ENCODE measurements around the gene TGFBR3. TPM values are rescaled to one million over a fixed set of nuclear protein-coding genes. Genes with fewer than 3 reads are reported as not detected.

TGFBR3 gene
- total and polyA plus RNA-seq, 2 of the 8 experiments (the other 6 are each of a cell fraction or from before 2014, with no cell fraction given) = 2.0 to 6.1 TPM

- Histone ChIP-seq H3K9ac (replicated peaks in 1 of 4; ENCODE audit: extremely low read depth in 1 of 4, low read depth in 3 of 4, low read length in 3 of 4) (no peak overlapping the region), H3K79me2 (ENCODE audit: control insufficient read depth in 1 of 2, insufficient read depth in 2 of 2, low read length in 2 of 2) (no peaks in the 10 kb centered on the region), H2BK12ac (ENCODE audit: low read depth, low read length) (no peak overlapping the region), H3K4me2 (ENCODE audit: insufficient read depth in 1 of 2, low read depth in 2 of 2, low read length in 2 of 2) (no peak overlapping the region), H4K5ac (ENCODE audit: insufficient read length, low read depth, low read length) (no peak overlapping the region), H3K23ac (ENCODE audit: insufficient read length) (no peak overlapping the region), H4K8ac (ENCODE audit: extremely low read depth, insufficient read depth, low read length) (no peak overlapping the region), H3K4me3 (ENCODE audit: extremely low read depth in 1 of 4, insufficient read depth in 2 of 4, low read depth in 3 of 4, low read length in 4 of 4) (no peak overlapping the region), H2BK120ac (replicated peaks; ENCODE audit: low read depth, low read length) (no peak overlapping the region), H3K36me3 (ENCODE audit: control insufficient read depth in 2 of 4, insufficient read depth in 4 of 4, low read length in 3 of 4) (no peaks in the 10 kb centered on the region), H3K14ac (ENCODE audit: insufficient read length) (no peak overlapping the region), H3K27me3 (replicated peaks in 1 of 4; ENCODE audit: control insufficient read depth in 3 of 4, extremely low read depth in 1 of 4, insufficient read depth in 3 of 4, low read length in 3 of 4) (no peaks in the 10 kb centered on the region), H4K91ac (replicated peaks; ENCODE audit: insufficient read length, low read length) (no peak overlapping the region), H2AK5ac (ENCODE audit: low read depth, low read length) (no peak overlapping the region), H3K4ac (replicated peaks; ENCODE audit: insufficient read length, low read depth, low read length) (no peak overlapping the region), H3K4me1 (replicated peaks in 1 of 4; ENCODE audit: control insufficient read depth in 3 of 4, insufficient read depth in 4 of 4, low read length in 3 of 4) (no peaks in the 10 kb centered on the region; a peak in 1 of 7 replicates), H3K18ac (ENCODE audit: extremely low read depth, low read length) (no peak overlapping the region), H4K20me1 (replicated peaks in 1 of 2; ENCODE audit: control insufficient read depth in 1 of 2, insufficient read depth in 2 of 2, low read length in 2 of 2) (no peaks in the 10 kb centered on the region), H3K23me2 (ENCODE audit: low read depth, low read length) (peaks cover 1% of the 10 kb centered on the region; the same call in 1 of the 2 replicates), H2BK15ac (ENCODE audit: low read length) (no peak overlapping the region), H2BK5ac (ENCODE audit: low read depth, low read length) (no peak overlapping the region), H2AFZ (ENCODE audit: low read length) (no peak overlapping the region), H3K9me3 (ENCODE audit: insufficient read depth in 2 of 2, low read depth in 1 of 2, low read length in 1 of 2) (no peaks in the 10 kb centered on the region), H3K56ac (replicated peaks; ENCODE audit: insufficient read length, low read depth, low read length) (no peak overlapping the region), H3K79me1 (ENCODE audit: low read depth, low read length) (no peaks in the 10 kb centered on the region), H3K27ac (ENCODE audit: low read depth, low read length) (no peak overlapping the region), H2BK20ac (ENCODE audit: low read length) (no peak overlapping the region)
- DNase-seq (ENCODE audit: low read depth in 1 of 2, low spot score in 2 of 2) (no peak), FAIRE-seq (no peak)
- POLR2A ChIA-PET (ENCODE audit: partially characterized antibody) = no interaction called here
- 88% methylated on average over 3 of the region's 3 CpGs; no CpG with 5 or more reads in 1 of the 2 experiments for WGBS, 2 experiments (ENCODE audit: extremely low coverage in 1 of 2, insufficient coverage in 1 of 2, insufficient read length in 1 of 2, insufficient replicate concordance in 2 of 2, low coverage in 1 of 2, low lambda C conversion rate in 2 of 2, missing lambda C conversion rate in 1 of 2)
- CTCF ChIA-PET (ENCODE audit: partially characterized antibody) = interaction anchor here (1.0 to 1.9 kb wide), 6 partner anchors 10 to 189 kb away, joined by 3 to 9 read pairs (median 4); no protein-coding TSS in a partner anchor
- TF ChIP-seq KDM1A (IDR thresholded peaks at IDR 0.05; ENCODE audit: borderline replicate concordance, low read length) = no peak
- no peak for TF ChIP-seq SIX5 (IDR thresholded peaks at IDR 0.05; ENCODE audit: low read depth, low read length)
- no peak for TF ChIP-seq USF2 (IDR thresholded peaks at IDR 0.05; ENCODE audit: low read length)
- TF ChIP-seq ATF2 (IDR thresholded peaks at IDR 0.05; ENCODE audit: low read length) = no peak
- no peak for TF ChIP-seq CHD2 (IDR thresholded peaks at IDR 0.05; ENCODE audit: low read length)
- TF ChIP-seq ATF3 (IDR thresholded peaks at IDR 0.05; ENCODE audit: insufficient read depth, low read depth, low read length) = no peak
- TF ChIP-seq SP2 (IDR thresholded peaks at IDR 0.05; ENCODE audit: low read length) = no peak
- no peak for TF ChIP-seq EP300 (IDR thresholded peaks at IDR 0.05; ENCODE audit: borderline replicate concordance in 1 of 2, low read depth in 2 of 2, low read length in 2 of 2)
- no peak for TF ChIP-seq RXRA (IDR thresholded peaks at IDR 0.05; ENCODE audit: insufficient read depth, low read depth, low read length)
- TF ChIP-seq CTBP2 (IDR thresholded peaks at IDR 0.05; ENCODE audit: borderline replicate concordance, insufficient read depth, insufficient read length, low read length) = no peak
These were observed 86.1 kb downstream of the TGFBR3 start for GRCh38 chr1:91799863-91800262.

Measured in H1 (cell line).